H1 (cell line): ENCODE measurements around the gene KAT8. TPM values are rescaled to one million over a fixed set of nuclear protein-coding genes. Genes with fewer than 3 reads are reported as not detected.

Experiments used
- CTCF ChIA-PET: fragments of 300-600 bp; sonication (Branson Sonifier 250); formaldehyde crosslinking; loops from one replicate; lab custom pipeline; 2021; ENCODE audit not compliant: partially characterized antibody; lab: Charles Lee
- POLR2A ChIA-PET: fragments of 300-600 bp; sonication (Branson Sonifier 250); formaldehyde crosslinking; loops from one replicate; lab custom pipeline; 2021; ENCODE audit warnings: inconsistent platforms; ENCODE audit not compliant: partially characterized antibody; lab: Charles Lee
- DNase-seq, 2 experiments: peaks; one replicate each; pipeline versions ENCODE4 v3.0.0 to v3.0.0-alpha.2; 2010 to 2022; ENCODE audit warnings: low spot score in 2 of 2, low read depth in 1 of 2, mixed read lengths in 1 of 2
- FAIRE-seq: peaks from 2 replicates; lab custom pipeline; 2011; peaks lifted over from hg19 to GRCh38; lab: Jason Lieb, UNC
- H2AFZ ChIP-seq: 2 replicates; pipeline ENCODE4 v1.8.1; 2012; ENCODE audit warnings: low read length, inconsistent platforms
- H2AK5ac ChIP-seq: 2 replicates; pipeline ENCODE4 v1.6.1; 2013; ENCODE audit warnings: low read depth, low read length
- H2BK120ac ChIP-seq: replicated peaks from 2 replicates; pipeline ENCODE3; 2013; ENCODE audit warnings: low read depth, low read length, inconsistent platforms
- H2BK12ac ChIP-seq: 2 replicates; pipeline ENCODE4 v1.6.1; 2013; ENCODE audit warnings: low read depth, low read length
- H2BK15ac ChIP-seq: 2 replicates; pipeline ENCODE4 v1.6.1; 2013; ENCODE audit warnings: low read length
- H2BK20ac ChIP-seq: 2 replicates; pipeline ENCODE4 v1.6.1; 2013; ENCODE audit warnings: low read length
- H2BK5ac ChIP-seq: 2 replicates; pipeline ENCODE4 v1.6.1; 2013; ENCODE audit warnings: low read depth, low read length
- H3K14ac ChIP-seq: 2 replicates; pipeline ENCODE4 v1.6.1; 2013; ENCODE audit warnings: inconsistent platforms; ENCODE audit not compliant: insufficient read length
- H3K18ac ChIP-seq: 2 replicates; pipeline ENCODE4 v1.6.1; 2013; ENCODE audit warnings: low read length; ENCODE audit errors: extremely low read depth
- H3K23ac ChIP-seq: 2 replicates; pipeline ENCODE4 v1.6.1; 2013; ENCODE audit warnings: inconsistent platforms; ENCODE audit not compliant: insufficient read length
- H3K23me2 ChIP-seq: 2 replicates; pipeline ENCODE4 v1.6.1; 2013; ENCODE audit warnings: low read depth, low read length
- H3K27ac ChIP-seq: 2 replicates; pipeline ENCODE4 v1.6.1; 2011; ENCODE audit warnings: low read depth, low read length, inconsistent platforms
- H3K27me3 ChIP-seq, 4 experiments: replicated peaks in 1 of 4; 1 replicate in 1 of 4; 2 replicates in 3 of 4; pipeline versions ENCODE4 v1.6.1 to v1.8.1; 2011 to 2013; ENCODE audit warnings: low read length in 3 of 4, mild to moderate bottlenecking in 3 of 4, inconsistent platforms in 2 of 4, mixed read lengths in 2 of 4, moderate library complexity in 1 of 4; ENCODE audit not compliant: control insufficient read depth in 3 of 4, insufficient read depth in 3 of 4; ENCODE audit errors: extremely low read depth in 1 of 4
- H3K36me3 ChIP-seq, 4 experiments: 2 replicates each; pipeline versions ENCODE4 v1.6.1 to v1.8.1; 2011 to 2013; ENCODE audit warnings: mild to moderate bottlenecking in 4 of 4, low read length in 3 of 4, moderate library complexity in 2 of 4, control low read depth in 1 of 4, inconsistent platforms in 1 of 4; ENCODE audit not compliant: insufficient read depth in 4 of 4, control insufficient read depth in 2 of 4
- H3K4ac ChIP-seq: replicated peaks from 2 replicates; pipeline ENCODE3; 2013; ENCODE audit warnings: low read length, low read depth, mixed read lengths, inconsistent platforms; ENCODE audit not compliant: insufficient read length
- H3K4me1 ChIP-seq, 4 experiments: replicated peaks in 1 of 4; 1 replicate in 1 of 4; 2 replicates in 3 of 4; pipeline versions ENCODE4 v1.6.1 to v1.8.1; 2011 to 2013; ENCODE audit warnings: low read length in 3 of 4, inconsistent platforms in 2 of 4, mixed read lengths in 1 of 4; ENCODE audit not compliant: insufficient read depth in 4 of 4, control insufficient read depth in 3 of 4
- H3K4me2 ChIP-seq, 2 experiments: 2 replicates each; pipeline versions ENCODE4 v1.6.1 to v1.8.1; 2011 to 2013; ENCODE audit warnings: low read depth in 2 of 2, low read length in 2 of 2, control low read depth in 1 of 2, inconsistent platforms in 1 of 2, mild to moderate bottlenecking in 1 of 2; ENCODE audit not compliant: insufficient read depth in 1 of 2
- H3K4me3 ChIP-seq, 4 experiments: fragments of 200-600, 300-600 bp in 1 of 4; sonication (generic), shearing (Covaris generic), sonication (Bioruptor Twin) in 1 of 4; 2 replicates each; pipeline versions ENCODE4 v1.5.1 to v1.8.1; 2011 to 2016; ENCODE audit warnings: low read length in 4 of 4, low read depth in 3 of 4, control low read depth in 2 of 4, inconsistent platforms in 2 of 4, mild to moderate bottlenecking in 2 of 4, mixed read lengths in 1 of 4, moderate library complexity in 1 of 4; ENCODE audit not compliant: insufficient read depth in 2 of 4; ENCODE audit errors: extremely low read depth in 1 of 4
- H3K56ac ChIP-seq: replicated peaks from 2 replicates; pipeline ENCODE3; 2013; ENCODE audit warnings: low read depth, mild to moderate bottlenecking, mixed read lengths, low read length, inconsistent platforms; ENCODE audit not compliant: insufficient read length
- H3K79me1 ChIP-seq: 2 replicates; pipeline ENCODE4 v1.6.1; 2013; ENCODE audit warnings: low read depth, low read length, control low read depth
- H3K79me2 ChIP-seq, 2 experiments: 2 replicates each; pipeline versions ENCODE4 v1.6.1 to v1.8.1; 2012 to 2013; ENCODE audit warnings: low read length in 2 of 2, mild to moderate bottlenecking in 2 of 2, inconsistent platforms in 1 of 2; ENCODE audit not compliant: insufficient read depth in 2 of 2, control insufficient read depth in 1 of 2
- H3K9ac ChIP-seq, 4 experiments: replicated peaks in 1 of 4; 1 replicate in 1 of 4; 2 replicates in 3 of 4; pipeline versions ENCODE4 v1.6.1 to v1.8.1; 2011 to 2013; ENCODE audit warnings: low read depth in 3 of 4, low read length in 3 of 4, control low read depth in 2 of 4, mild to moderate bottlenecking in 2 of 4, moderate library complexity in 2 of 4, inconsistent platforms in 1 of 4; ENCODE audit errors: extremely low read depth in 1 of 4
- H3K9me3 ChIP-seq, 2 experiments: 2 replicates each; pipeline versions ENCODE4 v1.6.1 to v1.8.1; 2012 to 2013; ENCODE audit warnings: mild to moderate bottlenecking in 2 of 2, moderate library complexity in 2 of 2, control low read depth in 1 of 2, inconsistent platforms in 1 of 2, low read depth in 1 of 2, low read length in 1 of 2, mixed read lengths in 1 of 2; ENCODE audit not compliant: insufficient read depth in 2 of 2
- H4K20me1 ChIP-seq, 2 experiments: replicated peaks in 1 of 2; 2 replicates each; pipeline versions ENCODE3 to v1.8.1; 2011 to 2013; ENCODE audit warnings: inconsistent platforms in 2 of 2, low read length in 2 of 2, mild to moderate bottlenecking in 1 of 2; ENCODE audit not compliant: insufficient read depth in 2 of 2, control insufficient read depth in 1 of 2
- H4K5ac ChIP-seq: 2 replicates; pipeline ENCODE4 v1.6.1; 2013; ENCODE audit warnings: low read length, low read depth, mixed read lengths, inconsistent platforms; ENCODE audit not compliant: insufficient read length
- H4K8ac ChIP-seq: 2 replicates; pipeline ENCODE4 v1.8.0; 2013; ENCODE audit warnings: mild to moderate bottlenecking, moderate library complexity, low read length, inconsistent platforms; ENCODE audit not compliant: insufficient read depth; ENCODE audit errors: extremely low read depth
- H4K91ac ChIP-seq: replicated peaks from 2 replicates; pipeline ENCODE3; 2013; ENCODE audit warnings: low read length, mixed read lengths, inconsistent platforms; ENCODE audit not compliant: insufficient read length
- CREB1 ChIP-seq: IDR thresholded peaks from 2 replicates; pipeline ENCODE4 v1.6.1; 2012; ENCODE audit warnings: inconsistent platforms
- EGR1 ChIP-seq: IDR thresholded peaks from 2 replicates; pipeline ENCODE4 v1.6.1; 2011; ENCODE audit warnings: low read depth, low read length, borderline replicate concordance
- EP300 ChIP-seq, 2 experiments: IDR thresholded peaks; 1 replicate in 1 of 2; 2 replicates in 1 of 2; pipeline ENCODE4 v1.6.1; 2011 to 2012; ENCODE audit warnings: low read depth in 2 of 2, low read length in 2 of 2, mild to moderate bottlenecking in 2 of 2, borderline replicate concordance in 1 of 2, inconsistent platforms in 1 of 2, moderate library complexity in 1 of 2
- EZH2 ChIP-seq: fragments of 200-600 bp; sonication (generic); IDR thresholded peaks from 2 replicates; pipeline ENCODE4 v1.7.1; 2012; ENCODE audit warnings: low read depth, mild to moderate bottlenecking, moderate library complexity, low read length, inconsistent platforms; ENCODE audit not compliant: severe bottlenecking
- KDM5A ChIP-seq: fragments of 200-600 bp; IDR thresholded peaks from 2 replicates; pipeline ENCODE4 v1.7.1; 2012; ENCODE audit warnings: mild to moderate bottlenecking, low read length, inconsistent platforms, mixed read lengths
- NRF1 ChIP-seq: IDR thresholded peaks from 2 replicates; pipeline ENCODE4 v1.6.1; 2011; ENCODE audit warnings: mild to moderate bottlenecking, low read depth, low read length, improper control_type of control experiment
- POLR2AphosphoS5 ChIP-seq: IDR thresholded peaks from 2 replicates; pipeline ENCODE4 v1.6.1; 2011; ENCODE audit warnings: low read depth, low read length
- RBBP5 ChIP-seq: IDR thresholded peaks from 2 replicates; pipeline ENCODE4 v1.7.1; 2012; ENCODE audit warnings: low read depth, mild to moderate bottlenecking, inconsistent platforms, low read length, moderate library complexity, borderline replicate concordance
- RFX5 ChIP-seq: IDR thresholded peaks from 2 replicates; pipeline ENCODE4 v1.6.1; 2011; ENCODE audit warnings: low read depth, low read length, improper control_type of control experiment, borderline replicate concordance
- SIN3A ChIP-seq, 2 experiments: IDR thresholded peaks in 1 of 2; conservative IDR thresholded peaks in 1 of 2; 2 replicates each; pipeline ENCODE4 v1.6.1; 2011 to 2012; ENCODE audit warnings: low read length in 2 of 2, improper control_type of control experiment in 1 of 2, low read depth in 1 of 2, mild to moderate bottlenecking in 1 of 2
- TAF1 ChIP-seq: IDR thresholded peaks from 2 replicates; pipeline ENCODE4 v1.6.1; 2011; ENCODE audit warnings: mild to moderate bottlenecking, low read depth, low read length
- TCF12 ChIP-seq: IDR thresholded peaks from 2 replicates; pipeline ENCODE4 v1.6.1; 2011; ENCODE audit warnings: low read depth, mild to moderate bottlenecking, low read length
- TEAD4 ChIP-seq: IDR thresholded peaks from 2 replicates; pipeline ENCODE4 v1.6.1; 2012; ENCODE audit warnings: low read depth, low read length, inconsistent platforms, mixed read lengths
- WGBS, 2 experiments: shearing (Covaris generic) in 1 of 2; methylation state at CpG; one replicate each; pipeline versions ENCODE4 v1.1.6 to v1.1.7; 2013 to 2015; ENCODE audit warnings: low lambda C conversion rate in 2 of 2, mixed read lengths in 2 of 2, inconsistent platforms in 1 of 2, low coverage in 1 of 2, missing lambda C conversion rate in 1 of 2; ENCODE audit not compliant: insufficient replicate concordance in 2 of 2, insufficient coverage in 1 of 2, insufficient read length in 1 of 2; ENCODE audit errors: extremely low coverage in 1 of 2, missing lambda C conversion rate in 1 of 2; 5-methylcytosine and 5-hydroxymethylcytosine counted together
- polyA plus RNA-seq, 7 experiments: library from polyadenylated mRNA; depleted of rRNA in 3 of 7; stranded (reverse) in 5 of 7; unstranded in 2 of 7; fragments of >200 nt in 5 of 7; fragments of 200-250 nt in 2 of 7; gene quantifications; 1 replicate in 5 of 7; 2 replicates in 1 of 7; 4 replicates in 1 of 7; pipeline versions ENCODE4 v1.2.1 to v1.2.3, GENCODE V29; 2011 to 2013; ENCODE audit warnings: missing spikeins in 2 of 7, mixed read lengths in 2 of 7
- total RNA-seq: library from RNA; stranded (reverse); fragmentation: NEBNext Ultra II Directional; extraction: Animal tissue kit (Norgen Biotek cat#: 25700); gene quantifications from 2 replicates; pipeline ENCODE4 v1.2.1, GENCODE V29; 2021

The KAT8 gene
- total and polyA plus RNA-seq, 2 of the 8 experiments (the other 6 are each of a cell fraction or from before 2014, with no cell fraction given), result 52.6 to 61.6 TPM

DNA sequence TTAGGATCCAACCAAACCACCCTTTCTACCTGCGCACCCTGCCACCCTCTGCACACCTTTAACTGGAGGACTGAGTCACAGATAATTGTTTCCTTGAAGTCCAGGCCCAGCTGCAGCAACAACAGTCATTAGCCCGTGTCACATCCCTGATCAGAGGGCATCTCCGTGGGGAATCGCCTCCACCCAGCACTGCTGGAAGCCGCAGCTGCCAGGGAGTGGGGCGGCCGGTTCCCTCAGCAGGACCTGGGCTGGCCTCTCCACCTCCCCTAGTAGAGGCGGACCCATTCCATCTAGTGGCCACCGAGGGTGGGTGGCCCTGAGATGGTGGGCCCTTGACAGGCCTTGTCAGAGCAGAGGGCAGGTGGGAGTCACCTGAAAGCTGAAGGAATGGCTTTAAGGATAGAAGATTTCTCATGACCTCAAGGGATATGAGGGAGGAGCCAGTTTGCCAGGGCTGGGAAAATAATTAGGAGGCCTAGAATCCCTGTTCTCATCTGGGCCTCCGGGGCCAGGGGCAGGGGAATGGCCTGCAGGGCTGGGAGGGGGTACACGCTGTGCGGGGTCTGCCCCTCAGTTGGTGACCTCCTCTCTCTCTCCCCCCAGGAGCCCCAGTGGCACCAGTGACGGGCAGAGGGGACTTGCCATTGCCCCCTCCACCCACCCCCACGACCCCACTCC lies 35.0 kb upstream of the KAT8 start:
- no peak overlapping the region; the same call in 1 of the 2 replicates for H4K8ac ChIP-seq
- no peak overlapping the region for H2BK20ac ChIP-seq
- no peak overlapping the region for H2AK5ac ChIP-seq
- no peak overlapping the region for H2BK5ac ChIP-seq
- POLR2A ChIA-PET, result interaction anchor here (1.0 to 4.7 kb wide), 3 partner anchors 9 to 13 kb away, joined by 3 to 34 read pairs (median 5); partner anchors contain the start of genes ZNF646 and ZNF668
- H3K4me3 ChIP-seq, result no peak overlapping the region
- H2BK120ac ChIP-seq, result no peak overlapping the region
- no peak overlapping the region for H3K4me2 ChIP-seq
- H2BK12ac ChIP-seq, result no peak overlapping the region
- no peak overlapping the region for H3K23ac ChIP-seq
- no peak overlapping the region for H2BK15ac ChIP-seq
- H3K14ac ChIP-seq, result no peak overlapping the region
- H4K5ac ChIP-seq, result no peak overlapping the region
- FAIRE-seq (no peak), DNase-seq (no peak)
- no peak overlapping the region for H3K56ac ChIP-seq
- H3K79me2 ChIP-seq, result peaks cover 0 to 14% of the 10 kb centered on the region in 2 experiments; a peak in 2 of 4 replicates
- H2AFZ ChIP-seq, result no peak overlapping the region
- peaks cover 2 to 37% (median 21%) of the 10 kb centered on the region in 4 experiments; a peak in 7 of 8 replicates for H3K36me3 ChIP-seq
- H3K23me2 ChIP-seq, result no peaks in the 10 kb centered on the region
- H4K91ac ChIP-seq, result no peak overlapping the region
- peaks cover 6% of the 10 kb centered on the region for H3K79me1 ChIP-seq
- H3K27ac ChIP-seq, result no peak overlapping the region
- H4K20me1 ChIP-seq, result peaks cover 7 to 31% of the 10 kb centered on the region in 2 experiments
- no peak overlapping the region for H3K4ac ChIP-seq
- H3K9me3 ChIP-seq, result no peaks in the 10 kb centered on the region
- WGBS, 2 experiments, result 91% methylated on average over 9 of the region's 14 CpGs; no CpG with 5 or more reads in 1 of the 2 experiments
- no peaks in the 10 kb centered on the region for H3K4me1 ChIP-seq
- CTCF ChIA-PET, result interaction anchor here (1.0 kb wide), 1 partner anchor 15 kb away, joined by 3 read pairs; no protein-coding TSS in a partner anchor
- H3K9ac ChIP-seq, result no peak overlapping the region
- no peak overlapping the region for H3K18ac ChIP-seq
- H3K27me3 ChIP-seq, result no peaks in the 10 kb centered on the region
- TF ChIP-seq EGR1, result no peak
- no peak for TF ChIP-seq TCF12
- no peak for TF ChIP-seq RFX5
- TF ChIP-seq TEAD4, result no peak
- TF ChIP-seq SIN3A (conservative IDR thresholded peaks at IDR 0.05 in 1 of 2, IDR thresholded peaks at IDR 0.05 in 1 of 2; ENCODE audit: low read depth in 1 of 2, low read length in 2 of 2), result no peak
- no peak for TF ChIP-seq POLR2AphosphoS5
- no peak for TF ChIP-seq NRF1
- no peak for TF ChIP-seq KDM5A
- TF ChIP-seq CREB1, result no peak
- TF ChIP-seq EP300 (IDR thresholded peaks at IDR 0.05; ENCODE audit: borderline replicate concordance in 1 of 2, low read depth in 2 of 2, low read length in 2 of 2), result no peak
- TF ChIP-seq EZH2, result no peak
- no peak for TF ChIP-seq RBBP5
- no peak for TF ChIP-seq TAF1
